Right cardiac atrium (tissue), 5 donors: ENCODE data around the gene SLC8A1. TPM values are rescaled to one million over a fixed set of nuclear protein-coding genes. Genes with fewer than 3 reads are reported as not detected.

Experiments used
- ATAC-seq, 2 donors: fragments of 200-7000 bp; cut with Tn5 transposase; one replicate each; pipeline versions ENCODE4 v1.8.0 to v1.9.1; 2020; ENCODE audit warnings: moderate library complexity in 2 of 2, mild to moderate bottlenecking in 1 of 2
- DNase-seq, 3 donors: peaks; one replicate each; pipeline ENCODE4 v3.0.0-alpha.2; 2020
- H3K27ac ChIP-seq: one replicate; pipeline ENCODE4 v1.5.1; 2013; ENCODE audit warnings: mild to moderate bottlenecking, low read length, control low read depth, moderate library complexity
- H3K27me3 ChIP-seq: one replicate; pipeline ENCODE4 v1.6.1; 2013; ENCODE audit not compliant: control insufficient read depth, insufficient read depth
- H3K4me1 ChIP-seq: one replicate; pipeline ENCODE4 v1.6.1; 2013; ENCODE audit warnings: low read length; ENCODE audit not compliant: control insufficient read depth, insufficient read depth
- H3K4me3 ChIP-seq: one replicate; pipeline ENCODE4 v1.5.1; 2013; ENCODE audit warnings: low read length, control low read depth
- H3K9me3 ChIP-seq: one replicate; pipeline ENCODE4 v1.6.1; 2013; ENCODE audit warnings: low read length; ENCODE audit not compliant: control insufficient read depth
- whole genome bisulfite sequencing: extraction: QIAGEN DNeasy Blood & Tissue Kit; methylation state at CpG from one replicate; pipeline ENCODE4 v1.1.7; 2013; 5-methylcytosine and 5-hydroxymethylcytosine counted together
- intact Hi-C, 4 donors: fragments of 100-400 bp; cut with DNase I; formaldehyde crosslinking; loops; one replicate each; pipeline versions ENCODE4 v1.11.0 to v1.14.0; 2022 to 2023
- polyA plus RNA-seq: library from polyadenylated mRNA; stranded (reverse); fragments of 200-250 nt; gene quantifications from one replicate; pipeline ENCODE4 v1.2.3, GENCODE V29; 2013
- total RNA-seq, 4 donors: library from RNA; stranded (reverse); fragmentation: NEBNext Ultra II Directional; extraction: Animal tissue kit (Norgen Biotek cat#: 25700); gene quantifications; one replicate each; pipeline ENCODE4 v1.2.1, GENCODE V29; 2021
- donor health status: healthy with polysubstance abuse.
- donor health status: DM: no; HTN: yes; CAD: no.
- donor health status: DM: no; HTN: no; CAD: no.
- donor health status: DM: no; HTN: yes; CAD: no; lungs with severe emphysema.
- donor health status: DM: yes; HTN: yes; CAD: no.

The SLC8A1 gene
- total and polyA plus RNA-seq, 5 donors, result 41.8 to 907 (median 790) TPM

DNA sequence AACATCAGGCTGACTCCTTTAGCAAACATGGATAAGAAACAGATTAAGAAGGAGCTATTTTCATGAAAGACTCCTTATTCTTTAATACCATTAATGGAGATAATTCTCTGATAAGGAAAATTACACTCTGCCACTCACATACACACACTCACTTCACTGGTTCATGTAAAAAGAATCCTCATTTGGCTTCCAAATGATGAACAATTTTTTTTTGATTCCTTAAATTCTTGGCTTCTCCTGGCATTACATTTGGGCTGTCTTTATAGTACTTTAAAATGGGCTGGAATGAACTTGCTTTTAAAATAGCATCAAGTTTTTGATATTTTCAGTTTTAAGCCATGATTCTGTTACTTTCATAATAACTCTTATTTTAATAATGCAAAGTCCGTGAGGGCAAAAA is 328.6 kb downstream of the SLC8A1 start:
- Histone ChIP-seq H3K4me1 (peaks cover 5% of the 10 kb centered on the region), H3K27ac (no peak overlapping the region), H3K9me3 (no peaks in the 10 kb centered on the region), H3K27me3 (no peaks in the 10 kb centered on the region), H3K4me3 (peak overlapping the region; percentile 30)
- intact Hi-C loops, result no loop called here
- ATAC-seq (no peak), DNase-seq (no peak)
- WGBS, result 61% methylated on average over 1 of the region's 1 CpG

DNA sequence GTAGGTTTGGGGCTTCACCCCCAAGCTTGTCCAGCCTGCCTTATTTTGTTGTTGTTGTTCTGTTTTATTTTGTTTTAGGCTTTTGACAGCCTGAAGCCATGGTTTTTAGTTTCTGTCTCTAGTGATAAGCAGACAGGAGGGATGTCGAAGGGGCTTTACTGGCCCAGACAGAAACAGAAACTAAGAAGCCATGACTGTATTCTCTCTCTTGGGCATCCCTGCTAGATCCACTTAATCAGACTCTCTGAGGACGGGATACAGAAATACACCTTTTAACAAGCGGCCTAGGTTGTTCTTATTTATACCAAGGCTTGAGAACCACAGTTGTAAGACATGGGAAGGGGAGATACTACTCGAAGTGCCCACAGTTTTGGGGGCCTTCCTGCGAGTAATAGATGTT is 330.9 kb downstream of the SLC8A1 start:
- no peak overlapping the region for H3K4me3 ChIP-seq
- 81% methylated on average over 5 of the region's 5 CpGs for WGBS
- H3K27me3 ChIP-seq, result no peaks in the 10 kb centered on the region
- ATAC-seq (no peak), DNase-seq (no peak)
- no peak overlapping the region for H3K27ac ChIP-seq
- H3K4me1 ChIP-seq, result no peaks in the 10 kb centered on the region
- H3K9me3 ChIP-seq, result no peaks in the 10 kb centered on the region
- intact Hi-C loops, result no loop called here

DNA sequence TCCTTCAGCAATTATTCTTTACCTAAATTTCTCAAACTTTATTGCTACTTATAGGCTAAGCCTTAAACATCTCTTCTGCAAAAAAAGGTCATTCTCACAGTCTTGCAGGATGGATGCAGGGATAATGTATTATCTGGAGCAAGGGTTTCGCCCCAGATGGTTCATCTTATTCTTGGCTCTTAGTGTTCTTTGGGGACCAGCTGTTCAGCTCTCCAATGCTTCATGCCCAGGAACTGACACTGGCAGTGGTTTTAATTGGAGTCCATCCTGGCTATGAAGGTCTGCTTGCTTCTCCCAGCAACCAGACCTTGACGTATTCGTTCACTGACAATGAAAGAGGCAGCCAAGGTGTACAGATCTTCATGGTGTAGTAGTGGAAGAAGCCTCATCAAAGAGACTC is 331.9 kb downstream of the SLC8A1 start:
- no peak for ATAC-seq
- Histone ChIP-seq H3K27me3 (no peaks in the 10 kb centered on the region), H3K9me3 (no peaks in the 10 kb centered on the region), H3K4me3 (no peak overlapping the region), H3K27ac (no peak overlapping the region), H3K4me1 (no peaks in the 10 kb centered on the region)
- no peak for DNase-seq
- intact Hi-C loops, result no loop called here
- WGBS, result 85% methylated on average over 3 of the region's 3 CpGs

DNA sequence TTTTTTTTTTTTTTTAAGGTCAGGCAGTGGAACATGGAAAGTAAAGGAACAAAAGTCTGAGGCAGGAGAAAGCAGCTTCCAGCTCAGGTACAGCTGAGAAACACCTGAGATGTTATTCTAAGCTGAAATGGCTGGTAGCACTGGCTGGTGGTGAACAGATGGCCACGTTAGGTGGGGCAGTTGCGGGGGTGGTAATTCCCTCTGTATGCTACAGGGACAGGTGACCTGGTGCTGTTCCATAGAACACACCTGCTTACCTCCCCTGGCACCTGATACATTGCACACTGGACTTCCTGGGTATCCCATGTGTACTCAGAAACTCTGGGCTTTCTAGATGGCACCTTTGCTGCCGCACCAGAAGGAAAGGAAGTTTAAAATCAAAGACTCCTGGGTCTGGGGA is 333.3 kb downstream of the SLC8A1 start:
- no peaks in the 10 kb centered on the region for H3K9me3 ChIP-seq
- intact Hi-C loops, result no loop called here
- H3K4me3 ChIP-seq, result no peak overlapping the region
- DNase-seq, result no peak
- no peaks in the 10 kb centered on the region for H3K4me1 ChIP-seq
- no peak overlapping the region for H3K27ac ChIP-seq
- 94% methylated on average over 3 of the region's 3 CpGs for WGBS
- ATAC-seq, result peak in 1 of 2 donors; percentile 14
- no peaks in the 10 kb centered on the region for H3K27me3 ChIP-seq

DNA sequence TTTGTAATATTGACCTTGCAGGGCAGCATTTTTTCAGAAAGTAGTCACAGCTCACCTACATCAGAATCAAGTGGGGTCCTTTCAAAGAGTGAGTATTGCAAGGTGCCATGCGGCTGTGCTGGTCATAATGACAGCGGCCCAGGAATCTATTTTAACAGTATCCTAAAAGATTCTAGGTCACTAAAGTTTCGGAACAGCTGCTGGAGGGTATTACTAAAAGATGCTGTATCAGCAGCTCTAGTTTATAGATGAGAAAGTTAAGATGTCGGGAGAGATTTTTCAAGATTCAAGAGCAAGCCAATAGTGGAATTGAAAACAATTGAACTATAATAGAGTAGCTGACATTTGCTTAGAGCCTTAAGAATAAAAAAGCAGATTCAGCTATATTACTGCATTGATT is 336.0 kb downstream of the SLC8A1 start:
- no peak for DNase-seq
- 97% methylated on average over 4 of the region's 4 CpGs for WGBS
- Histone ChIP-seq H3K9me3 (no peaks in the 10 kb centered on the region), H3K27ac (no peak overlapping the region), H3K27me3 (no peaks in the 10 kb centered on the region), H3K4me1 (no peaks in the 10 kb centered on the region), H3K4me3 (no peak overlapping the region)
- no peak for ATAC-seq
- intact Hi-C loops, result no loop called here

DNA sequence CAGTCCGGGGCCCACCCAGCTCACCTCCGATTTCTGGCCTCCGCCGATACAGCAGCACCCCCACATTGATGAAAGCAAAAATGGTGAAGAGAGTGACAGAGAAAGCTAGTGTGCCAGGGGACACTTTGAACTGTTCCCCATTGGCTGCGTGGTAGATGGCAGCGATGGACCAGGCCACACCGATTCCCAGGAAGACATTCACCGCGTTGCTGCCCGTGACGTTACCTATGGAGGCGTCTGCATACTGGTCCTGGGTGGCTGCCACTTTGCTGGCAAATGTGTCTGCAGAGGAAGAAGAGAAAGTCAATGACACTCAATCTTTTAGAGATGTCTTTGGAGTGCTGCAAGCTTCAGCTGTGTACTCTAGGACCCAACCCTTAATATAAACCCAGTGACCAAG is 336.5 kb downstream of the SLC8A1 start:
- no peak overlapping the region for H3K27ac ChIP-seq
- ATAC-seq, result no peak
- peak in 1 of 3 donors; percentile 33 for DNase-seq
- intact Hi-C loops, result no loop called here
- H3K4me3 ChIP-seq, result no peak overlapping the region
- H3K9me3 ChIP-seq, result no peaks in the 10 kb centered on the region
- 92% methylated on average over 12 of the region's 12 CpGs for WGBS
- no peaks in the 10 kb centered on the region for H3K27me3 ChIP-seq
- H3K4me1 ChIP-seq, result no peaks in the 10 kb centered on the region

DNA sequence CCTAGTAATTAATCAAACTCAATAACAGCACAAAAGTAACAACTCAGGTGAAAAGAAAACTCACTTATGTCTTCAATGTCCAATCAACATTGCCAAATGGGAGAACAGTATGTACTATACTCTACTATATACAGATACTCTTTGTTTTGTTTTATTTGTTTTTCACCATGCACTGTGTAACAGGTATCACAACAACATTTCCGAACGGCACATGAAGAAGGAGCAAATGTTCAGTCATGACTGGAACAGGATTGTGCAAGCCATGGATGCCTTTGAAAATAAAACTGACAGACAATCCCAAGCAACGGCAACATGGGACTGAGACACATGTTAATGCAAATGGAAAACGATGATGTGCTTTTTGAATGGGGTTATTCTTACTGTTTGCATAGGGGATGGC is 337.9 kb downstream of the SLC8A1 start:
- H3K9me3 ChIP-seq, result no peaks in the 10 kb centered on the region

DNA sequence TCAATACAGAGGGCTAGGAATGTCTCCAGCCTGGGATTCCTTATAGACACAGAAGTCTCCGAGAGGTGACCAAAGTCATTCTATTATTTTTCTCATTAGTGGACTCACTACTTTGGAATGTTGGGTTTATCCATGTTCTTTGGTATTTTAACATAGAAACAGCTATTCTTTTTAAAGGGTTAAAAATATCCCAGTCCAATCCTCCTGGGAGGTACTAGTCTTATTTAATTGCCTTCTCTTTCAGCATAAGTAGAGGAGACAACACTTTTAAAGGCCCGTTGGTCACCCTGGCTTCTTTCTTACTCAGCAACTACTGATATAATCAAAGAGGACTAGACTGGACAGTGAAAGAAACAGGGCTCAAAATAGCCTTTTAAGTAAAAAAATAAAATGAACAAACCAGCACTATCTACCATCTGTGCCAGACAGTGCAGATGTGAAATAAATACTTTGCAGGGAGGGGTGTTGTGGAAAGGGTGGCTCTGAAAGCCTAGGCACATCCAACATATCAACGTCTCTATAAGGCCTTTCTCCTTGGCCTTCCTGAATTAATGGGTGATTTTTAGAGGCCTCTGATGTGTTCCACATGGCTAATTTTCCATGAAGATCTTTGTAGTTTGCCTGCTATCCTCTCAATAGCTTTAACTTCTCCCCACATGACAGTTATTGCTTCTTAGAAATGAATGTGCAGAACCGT is 338.5 kb downstream of the SLC8A1 start:
- Histone ChIP-seq H3K27ac (no peak overlapping the region), H3K27me3 (no peaks in the 10 kb centered on the region), H3K9me3 (no peaks in the 10 kb centered on the region), H3K4me3 (no peak overlapping the region), H3K4me1 (no peaks in the 10 kb centered on the region)
- ATAC-seq (no peak), DNase-seq (no peak)
- 68% methylated on average over 4 of the region's 4 CpGs for WGBS
- intact Hi-C loops, result no loop called here

More for the DNA sequence above, 337.9 kb downstream of the SLC8A1 start:
- Histone ChIP-seq H3K27me3 (no peaks in the 10 kb centered on the region), H3K27ac (no peak overlapping the region), H3K4me1 (no peaks in the 10 kb centered on the region), H3K4me3 (no peak overlapping the region)
- DNase-seq (no peak), ATAC-seq (no peak)
- intact Hi-C loops, result no loop called here
- 88% methylated on average over 4 of the region's 4 CpGs for WGBS

DNA sequence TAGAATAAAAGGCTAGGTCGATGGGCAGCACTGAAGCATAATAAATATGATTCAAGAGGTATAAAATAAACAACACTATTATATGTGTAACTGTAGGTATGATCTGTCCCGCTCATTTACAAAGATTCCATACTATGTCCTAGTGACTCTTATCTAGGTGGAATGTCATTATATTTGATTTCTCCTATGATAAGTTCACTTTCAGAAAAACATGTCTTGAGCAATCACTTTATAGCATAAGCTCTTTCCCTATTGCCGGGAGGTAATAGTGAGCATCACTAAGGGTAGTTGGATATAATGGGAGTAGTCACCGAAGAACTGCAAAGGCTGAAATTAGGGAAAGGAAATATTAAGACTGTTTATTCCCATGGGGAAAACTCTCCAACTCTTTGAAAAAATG is 342.5 kb downstream of the SLC8A1 start:
- WGBS, result 91% methylated on average over 4 of the region's 4 CpGs
- ATAC-seq (no peak), DNase-seq (no peak)
- no peaks in the 10 kb centered on the region for H3K4me1 ChIP-seq
- intact Hi-C loops, result no loop called here
- H3K27ac ChIP-seq, result no peak overlapping the region
- no peaks in the 10 kb centered on the region for H3K9me3 ChIP-seq
- H3K27me3 ChIP-seq, result no peaks in the 10 kb centered on the region
- no peak overlapping the region for H3K4me3 ChIP-seq

DNA sequence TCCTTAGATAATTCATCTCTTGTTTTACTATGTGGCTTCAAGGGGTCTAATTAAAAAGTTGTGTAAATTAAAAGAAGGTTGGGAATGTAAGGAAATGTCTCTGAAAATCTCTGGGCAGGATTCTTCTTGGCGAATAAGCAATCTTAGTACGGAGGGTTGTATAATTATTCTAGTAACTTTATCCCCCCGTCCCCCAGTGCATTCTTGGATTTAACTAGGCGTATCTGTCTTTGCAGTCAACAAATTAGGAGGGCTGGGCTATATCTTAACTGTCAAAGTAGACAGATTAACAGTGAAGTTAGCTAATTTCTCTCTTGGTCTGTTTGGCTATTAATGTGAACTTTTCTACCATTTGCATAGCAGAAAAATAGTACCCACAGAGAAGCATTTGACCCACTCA is 343.0 kb downstream of the SLC8A1 start:
- intact Hi-C loops, result no loop called here
- Histone ChIP-seq H3K4me1 (no peaks in the 10 kb centered on the region), H3K27ac (no peak overlapping the region), H3K4me3 (no peak overlapping the region), H3K9me3 (no peaks in the 10 kb centered on the region), H3K27me3 (no peaks in the 10 kb centered on the region)
- 80% methylated on average over 4 of the region's 4 CpGs for WGBS
- DNase-seq, result no peak
- ATAC-seq, result no peak

DNA sequence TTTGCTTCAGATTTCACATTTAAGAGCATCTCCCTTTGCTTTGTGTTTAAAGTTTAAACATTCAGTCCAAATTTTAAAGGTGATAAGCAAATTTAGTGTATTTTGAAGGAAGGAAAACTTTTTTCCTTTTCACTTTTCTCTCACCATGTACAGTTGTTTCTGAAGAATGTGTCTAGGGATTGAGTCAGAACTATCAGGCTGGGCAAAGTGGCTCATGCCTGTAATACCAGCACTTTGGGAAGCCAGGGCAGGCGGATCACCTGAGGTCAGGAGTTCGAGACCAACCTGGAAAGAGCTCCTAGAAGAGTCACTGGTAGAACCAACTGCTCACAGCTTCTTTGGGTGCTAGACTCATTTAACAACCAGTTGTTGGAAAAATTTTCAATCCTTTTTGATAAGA is 345.8 kb downstream of the SLC8A1 start:
- no peaks in the 10 kb centered on the region for H3K4me1 ChIP-seq
- ATAC-seq (no peak), DNase-seq (no peak)
- H3K27me3 ChIP-seq, result no peaks in the 10 kb centered on the region
- no peak overlapping the region for H3K4me3 ChIP-seq
- H3K27ac ChIP-seq, result no peak overlapping the region
- 78% methylated on average over 2 of the region's 2 CpGs for WGBS
- intact Hi-C loops, result no loop called here
- H3K9me3 ChIP-seq, result no peaks in the 10 kb centered on the region

DNA sequence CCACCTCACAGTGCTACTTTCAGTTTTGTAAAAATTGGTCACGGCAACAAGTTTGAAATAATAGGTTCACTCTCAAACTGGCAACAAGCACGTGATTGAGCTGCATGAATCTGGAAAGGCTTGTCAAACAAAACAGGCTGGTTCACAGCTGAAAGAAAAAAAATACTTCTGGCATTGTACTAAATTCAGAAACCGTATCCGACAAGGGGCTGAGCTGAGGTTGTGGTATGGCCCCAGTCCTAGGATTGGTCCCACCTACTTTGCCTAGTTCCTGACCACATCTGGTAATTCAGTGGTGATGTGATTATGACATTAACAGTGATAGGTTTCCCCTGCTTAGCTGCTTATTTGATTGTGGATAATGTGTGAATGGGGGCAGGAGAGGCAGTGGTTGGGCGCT is 346.3 kb downstream of the SLC8A1 start:
- Histone ChIP-seq H3K9me3 (no peaks in the 10 kb centered on the region), H3K27ac (no peak overlapping the region), H3K4me3 (no peak overlapping the region), H3K4me1 (no peaks in the 10 kb centered on the region), H3K27me3 (no peaks in the 10 kb centered on the region)
- WGBS, result 56% methylated on average over 5 of the region's 5 CpGs
- ATAC-seq (peak in 1 of 2 donors; percentile 48), DNase-seq (no peak)
- intact Hi-C loops, result no loop called here
